ENCODE results near the gene SON. TPM values are rescaled to one million over a fixed set of nuclear protein-coding genes. Genes with fewer than 3 reads are reported as not detected.
"Not testable (repeated sequence)": the region's sequence is repeated elsewhere in the genome, so short reads cannot be mapped to it uniquely, and the experiment has no call there.

The SON gene
- total RNA-seq, 1 experiment from 2014 or later = 220 TPM

- Mint-ChIP-seq H3K36me3 (ENCODE audit: insufficient read depth, unreplicated experiment) (peaks cover 32% of the 10 kb centered on the region), H3K27me3 (ENCODE audit: insufficient read depth, unreplicated experiment) (no peaks in the 10 kb centered on the region), H3K4me3 (ENCODE audit: unreplicated experiment) (peak overlapping the region; percentile 3), H3K27ac (ENCODE audit: unreplicated experiment) (peak overlapping the region; percentile 48), H3K4me1 (ENCODE audit: low read depth, unreplicated experiment) (peaks cover 17% of the 10 kb centered on the region), H3K9me3 (ENCODE audit: unreplicated experiment) (peaks cover 14% of the 10 kb centered on the region)
- no peaks in the 10 kb centered on the region for H3K27me3 ChIP-seq (replicated peaks; ENCODE audit: control insufficient read depth, insufficient read depth, low read length)
- intact Hi-C loops (cut with micrococcal nuclease; ENCODE audit: unreplicated experiment) = no loop called here
- no peak for DNase-seq
- CTCF ChIA-PET = interaction anchor here (2.2 kb wide), 1 partner anchor 13 kb away, joined by 14 read pairs; no protein-coding TSS in a partner anchor
- no TSS peak for BruUV-seq (replicated peaks)
- TF ChIP-seq, protein P1, sequence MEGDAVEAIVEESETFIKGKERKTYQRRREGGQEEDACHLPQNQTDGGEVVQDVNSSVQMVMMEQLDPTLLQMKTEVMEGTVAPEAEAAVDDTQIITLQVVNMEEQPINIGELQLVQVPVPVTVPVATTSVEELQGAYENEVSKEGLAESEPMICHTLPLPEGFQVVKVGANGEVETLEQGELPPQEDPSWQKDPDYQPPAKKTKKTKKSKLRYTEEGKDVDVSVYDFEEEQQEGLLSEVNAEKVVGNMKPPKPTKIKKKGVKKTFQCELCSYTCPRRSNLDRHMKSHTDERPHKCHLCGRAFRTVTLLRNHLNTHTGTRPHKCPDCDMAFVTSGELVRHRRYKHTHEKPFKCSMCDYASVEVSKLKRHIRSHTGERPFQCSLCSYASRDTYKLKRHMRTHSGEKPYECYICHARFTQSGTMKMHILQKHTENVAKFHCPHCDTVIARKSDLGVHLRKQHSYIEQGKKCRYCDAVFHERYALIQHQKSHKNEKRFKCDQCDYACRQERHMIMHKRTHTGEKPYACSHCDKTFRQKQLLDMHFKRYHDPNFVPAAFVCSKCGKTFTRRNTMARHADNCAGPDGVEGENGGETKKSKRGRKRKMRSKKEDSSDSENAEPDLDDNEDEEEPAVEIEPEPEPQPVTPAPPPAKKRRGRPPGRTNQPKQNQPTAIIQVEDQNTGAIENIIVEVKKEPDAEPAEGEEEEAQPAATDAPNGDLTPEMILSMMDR (IDR thresholded peaks at IDR 0.05; ENCODE audit: insufficient read depth in 1 of 2, low read depth in 1 of 2, low read length in 1 of 2, severe bottlenecking in 1 of 2, unreplicated experiment in 1 of 2) = no peak
- POLR2A ChIA-PET = interaction anchor here (0.7 kb wide), 1 partner anchor 31 kb away, joined by 11 read pairs; no protein-coding TSS in a partner anchor
- H3K36me3 ChIP-seq (ENCODE audit: control insufficient read depth, insufficient read depth, low read length) = no peaks in the 10 kb centered on the region
- H3K4me3 ChIP-seq (ENCODE audit: low read depth, low read length) = no peak overlapping the region
- H3K4me1 ChIP-seq = peaks cover 36% of the 10 kb centered on the region
- no peaks in the 10 kb centered on the region for H3K9me3 ChIP-seq
Observed at GRCh38 chr21:33618407-33618806, 75.6 kb downstream of the SON start.

GRCh38 chr21:33619726-33620125 lies 76.9 kb downstream of the SON start:
- peaks cover 36% of the 10 kb centered on the region for H3K36me3 Mint-ChIP-seq (ENCODE audit: insufficient read depth, unreplicated experiment)
- Histone ChIP-seq H3K9me3 (no peaks in the 10 kb centered on the region), H3K36me3 (ENCODE audit: control insufficient read depth, insufficient read depth, low read length) (no peaks in the 10 kb centered on the region), H3K4me3 (ENCODE audit: low read depth, low read length) (no peak overlapping the region), H3K27me3 (replicated peaks; ENCODE audit: control insufficient read depth, insufficient read depth, low read length) (no peaks in the 10 kb centered on the region), H3K4me1 (peaks cover 36% of the 10 kb centered on the region)
- CTCF ChIA-PET = interaction anchor here (0.6 to 1.0 kb wide), 2 partner anchors 11 to 14 kb away, joined by 6 read pairs; no protein-coding TSS in a partner anchor
- BruUV-seq (replicated peaks) = no TSS peak
- H3K27me3 Mint-ChIP-seq (ENCODE audit: insufficient read depth, unreplicated experiment) = no peaks in the 10 kb centered on the region
- POLR2A ChIA-PET = no interaction called here
- intact Hi-C loops (cut with micrococcal nuclease; ENCODE audit: unreplicated experiment) = no loop called here
- TF ChIP-seq, protein P1 (IDR thresholded peaks at IDR 0.05; ENCODE audit: insufficient read depth in 1 of 2, low read depth in 1 of 2, low read length in 1 of 2, severe bottlenecking in 1 of 2, unreplicated experiment in 1 of 2) = no peak
- H3K27ac Mint-ChIP-seq (ENCODE audit: unreplicated experiment) = no peak overlapping the region
- no peak overlapping the region for H3K4me3 Mint-ChIP-seq (ENCODE audit: unreplicated experiment)
- peaks cover 17% of the 10 kb centered on the region for H3K4me1 Mint-ChIP-seq (ENCODE audit: low read depth, unreplicated experiment)
- no peak for DNase-seq
- H3K9me3 Mint-ChIP-seq (ENCODE audit: unreplicated experiment) = peaks cover 14% of the 10 kb centered on the region

GRCh38 chr21:33622253-33622652 lies 79.4 kb downstream of the SON start:
- no TSS peak for BruUV-seq (replicated peaks)
- H3K4me1 ChIP-seq = peaks cover 26% of the 10 kb centered on the region
- POLR2A ChIA-PET = no interaction called here
- Mint-ChIP-seq H3K27me3 (ENCODE audit: insufficient read depth, unreplicated experiment) (no peaks in the 10 kb centered on the region), H3K4me3 (ENCODE audit: unreplicated experiment) (no peak overlapping the region), H3K36me3 (ENCODE audit: insufficient read depth, unreplicated experiment) (peaks cover 31% of the 10 kb centered on the region), H3K27ac (ENCODE audit: unreplicated experiment) (no peak overlapping the region), H3K4me1 (ENCODE audit: low read depth, unreplicated experiment) (peaks cover 17% of the 10 kb centered on the region), H3K9me3 (ENCODE audit: unreplicated experiment) (peaks cover 14% of the 10 kb centered on the region)
- no peak for DNase-seq
- intact Hi-C loops (cut with micrococcal nuclease; ENCODE audit: unreplicated experiment) = no loop called here
- no peaks in the 10 kb centered on the region for H3K9me3 ChIP-seq
- H3K4me3 ChIP-seq (ENCODE audit: low read depth, low read length) = no peak overlapping the region
- H3K36me3 ChIP-seq (ENCODE audit: control insufficient read depth, insufficient read depth, low read length) = no peaks in the 10 kb centered on the region
- TF ChIP-seq, protein P1 (IDR thresholded peaks at IDR 0.05; ENCODE audit: insufficient read depth in 1 of 2, low read depth in 1 of 2, low read length in 1 of 2, severe bottlenecking in 1 of 2, unreplicated experiment in 1 of 2) = no peak
- CTCF ChIA-PET = no interaction called here
- H3K27me3 ChIP-seq (replicated peaks; ENCODE audit: control insufficient read depth, insufficient read depth, low read length) = no peaks in the 10 kb centered on the region

- H3K4me3 Mint-ChIP-seq (ENCODE audit: unreplicated experiment); H3K9me3 Mint-ChIP-seq (ENCODE audit: unreplicated experiment); H3K9me3 ChIP-seq; intact Hi-C loops (cut with micrococcal nuclease; ENCODE audit: unreplicated experiment); H3K4me1 ChIP-seq; H3K36me3 ChIP-seq (ENCODE audit: control insufficient read depth, insufficient read depth, low read length); H3K27me3 ChIP-seq (replicated peaks; ENCODE audit: control insufficient read depth, insufficient read depth, low read length); CTCF ChIA-PET; DNase-seq; H3K27me3 Mint-ChIP-seq (ENCODE audit: insufficient read depth, unreplicated experiment); H3K27ac Mint-ChIP-seq (ENCODE audit: unreplicated experiment); H3K4me3 ChIP-seq (ENCODE audit: low read depth, low read length); H3K4me1 Mint-ChIP-seq (ENCODE audit: low read depth, unreplicated experiment); BruUV-seq (replicated peaks): not testable (repeated sequence)
- H3K36me3 Mint-ChIP-seq (ENCODE audit: insufficient read depth, unreplicated experiment) = peaks cover 38% of the 10 kb centered on the region
- POLR2A ChIA-PET = interaction anchor here (0.7 kb wide), 1 partner anchor 302 kb away, joined by 3 read pairs; no protein-coding TSS in a partner anchor
Observed at GRCh38 chr21:33626151-33626550, 83.3 kb downstream of the SON start.
